ENCODE results near the gene AKAP9.

Gene AKAP9

GRCh38 chr7:92010215-92010614 is 69.6 kb downstream of the AKAP9 start:
- Histone ChIP-seq H4K12ac (ENCODE audit: low read depth, low read length) (no peak overlapping the region), H3K9me3 (ENCODE audit: insufficient read depth, low read depth, low read length) (peaks cover 4% of the 10 kb centered on the region), H3K4ac (ENCODE audit: low read depth, low read length) (no peak overlapping the region), H3K9ac (ENCODE audit: low read length) (no peak overlapping the region), H2BK120ac (ENCODE audit: insufficient read depth, low read length, poor library complexity) (no peak overlapping the region), H3K4me2 (ENCODE audit: low read length) (no peak overlapping the region), H3K23ac (ENCODE audit: low read length) (no peak overlapping the region), H2AK5ac (ENCODE audit: low read length) (no peak overlapping the region), H3K36me3 (ENCODE audit: control insufficient read depth in 1 of 2, insufficient read depth in 2 of 2, low read length in 2 of 2) (peaks cover 3 to 7% of the 10 kb centered on the region in 2 experiments), H2AFZ (ENCODE audit: insufficient read depth, low read length, poor library complexity) (no peak overlapping the region), H3K14ac (ENCODE audit: low read length) (no peak overlapping the region), H2BK12ac (ENCODE audit: low read length) (no peak overlapping the region), H3K4me3 (ENCODE audit: low read depth, low read length) (no peak overlapping the region), H3K18ac (ENCODE audit: low read length) (no peak overlapping the region), H3K79me1 (ENCODE audit: low read length) (no peaks in the 10 kb centered on the region), H3K4me1 (ENCODE audit: control insufficient read depth in 1 of 2, insufficient read depth in 2 of 2, low read length in 2 of 2) (no peaks in the 10 kb centered on the region), H3K27me3 (ENCODE audit: insufficient read depth, low read length) (no peaks in the 10 kb centered on the region), H4K8ac (ENCODE audit: low read depth, low read length) (no peak overlapping the region), H4K91ac (ENCODE audit: low read depth, low read length) (no peak overlapping the region), H3K79me2 (ENCODE audit: control insufficient read depth, insufficient read depth, low read length, poor library complexity) (no peaks in the 10 kb centered on the region), H2BK5ac (ENCODE audit: low read depth, low read length, poor library complexity) (no peak overlapping the region), H3K27ac (ENCODE audit: low read depth, low read length) (no peak overlapping the region)
- DNase-seq: no peak
- WGBS (ENCODE audit: extremely low coverage, insufficient coverage, insufficient read length): no CpG with 5 or more reads among the region's 5 CpGs

- no peak overlapping the region for H2BK120ac ChIP-seq (ENCODE audit: insufficient read depth, low read length, poor library complexity)
Measured at GRCh38 chr7:92013611-92014010, 72.9 kb downstream of the AKAP9 start.

GRCh38 chr7:92020636-92021035 is 80.0 kb downstream of the AKAP9 start:
- no peak overlapping the region for H4K91ac ChIP-seq (ENCODE audit: low read depth, low read length)
- H4K8ac ChIP-seq (ENCODE audit: low read depth, low read length): no peak overlapping the region
- no peaks in the 10 kb centered on the region for H3K27me3 ChIP-seq (ENCODE audit: insufficient read depth, low read length)
- H3K27ac ChIP-seq (ENCODE audit: low read depth, low read length): no peak overlapping the region
- H2BK5ac ChIP-seq (ENCODE audit: low read depth, low read length, poor library complexity): no peak overlapping the region
- H2AK5ac ChIP-seq (ENCODE audit: low read length): no peak overlapping the region
- H2BK12ac ChIP-seq (ENCODE audit: low read length): no peak overlapping the region
- no peak overlapping the region for H3K4ac ChIP-seq (ENCODE audit: low read depth, low read length)
- H2AFZ ChIP-seq (ENCODE audit: insufficient read depth, low read length, poor library complexity): no peak overlapping the region
- no peak overlapping the region for H3K14ac ChIP-seq (ENCODE audit: low read length)
- H3K18ac ChIP-seq (ENCODE audit: low read length): no peak overlapping the region
- no peak overlapping the region for H3K4me2 ChIP-seq (ENCODE audit: low read length)
- no peak for DNase-seq
- H3K79me1 ChIP-seq (ENCODE audit: low read length): no peaks in the 10 kb centered on the region
- no peaks in the 10 kb centered on the region for H3K4me1 ChIP-seq (ENCODE audit: control insufficient read depth in 1 of 2, insufficient read depth in 2 of 2, low read length in 2 of 2)
- no peaks in the 10 kb centered on the region for H3K9me3 ChIP-seq (ENCODE audit: insufficient read depth, low read depth, low read length)
- H2BK120ac ChIP-seq (ENCODE audit: insufficient read depth, low read length, poor library complexity): no peak overlapping the region
- H3K4me3 ChIP-seq (ENCODE audit: low read depth, low read length): no peak overlapping the region
- peaks cover 4 to 7% of the 10 kb centered on the region in 2 experiments for H3K36me3 ChIP-seq (ENCODE audit: control insufficient read depth in 1 of 2, insufficient read depth in 2 of 2, low read length in 2 of 2)
- no peaks in the 10 kb centered on the region for H3K79me2 ChIP-seq (ENCODE audit: control insufficient read depth, insufficient read depth, low read length, poor library complexity)
- H3K23ac ChIP-seq (ENCODE audit: low read length): no peak overlapping the region
- no peak overlapping the region for H3K9ac ChIP-seq (ENCODE audit: low read length)
- H4K12ac ChIP-seq (ENCODE audit: low read depth, low read length): no peak overlapping the region

More at GRCh38 chr7:92013611-92014010, 72.9 kb downstream of the AKAP9 start:
- no peak overlapping the region for H3K23ac ChIP-seq (ENCODE audit: low read length)
- H3K9me3 ChIP-seq (ENCODE audit: insufficient read depth, low read depth, low read length): peaks cover 4% of the 10 kb centered on the region
- no peak overlapping the region for H4K8ac ChIP-seq (ENCODE audit: low read depth, low read length)
- no peak overlapping the region for H2AFZ ChIP-seq (ENCODE audit: insufficient read depth, low read length, poor library complexity)
- no peak overlapping the region for H3K4me2 ChIP-seq (ENCODE audit: low read length)
- no peaks in the 10 kb centered on the region for H3K79me1 ChIP-seq (ENCODE audit: low read length)
- H3K4me1 ChIP-seq (ENCODE audit: control insufficient read depth in 1 of 2, insufficient read depth in 2 of 2, low read length in 2 of 2): no peaks in the 10 kb centered on the region
- no peaks in the 10 kb centered on the region for H3K79me2 ChIP-seq (ENCODE audit: control insufficient read depth, insufficient read depth, low read length, poor library complexity)
- no peak overlapping the region for H3K27ac ChIP-seq (ENCODE audit: low read depth, low read length)
- no peak overlapping the region for H3K18ac ChIP-seq (ENCODE audit: low read length)
- no peak for DNase-seq
- no peak overlapping the region for H2BK12ac ChIP-seq (ENCODE audit: low read length)
- H3K14ac ChIP-seq (ENCODE audit: low read length): no peak overlapping the region
- H3K9ac ChIP-seq (ENCODE audit: low read length): no peak overlapping the region
- no peak overlapping the region for H3K4ac ChIP-seq (ENCODE audit: low read depth, low read length)
- H3K27me3 ChIP-seq (ENCODE audit: insufficient read depth, low read length): no peaks in the 10 kb centered on the region
- no peak overlapping the region for H2BK5ac ChIP-seq (ENCODE audit: low read depth, low read length, poor library complexity)
- no peak overlapping the region for H4K91ac ChIP-seq (ENCODE audit: low read depth, low read length)
- H4K12ac ChIP-seq (ENCODE audit: low read depth, low read length): no peak overlapping the region
- no peak overlapping the region for H3K4me3 ChIP-seq (ENCODE audit: low read depth, low read length)
- peaks cover 4 to 5% of the 10 kb centered on the region in 2 experiments for H3K36me3 ChIP-seq (ENCODE audit: control insufficient read depth in 1 of 2, insufficient read depth in 2 of 2, low read length in 2 of 2)
- no peak overlapping the region for H2AK5ac ChIP-seq (ENCODE audit: low read length)

- H2AK5ac ChIP-seq (ENCODE audit: low read length): no peak overlapping the region
- H3K4me3 ChIP-seq (ENCODE audit: low read depth, low read length): no peak overlapping the region
- no peak overlapping the region for H3K14ac ChIP-seq (ENCODE audit: low read length)
- no peak overlapping the region for H4K91ac ChIP-seq (ENCODE audit: low read depth, low read length)
- peaks cover 12% of the 10 kb centered on the region for H3K9me3 ChIP-seq (ENCODE audit: insufficient read depth, low read depth, low read length)
- H3K23ac ChIP-seq (ENCODE audit: low read length): no peak overlapping the region
- H3K27me3 ChIP-seq (ENCODE audit: insufficient read depth, low read length): no peaks in the 10 kb centered on the region
- peaks cover 21% of the 10 kb centered on the region in 2 experiments for H3K36me3 ChIP-seq (ENCODE audit: control insufficient read depth in 1 of 2, insufficient read depth in 2 of 2, low read length in 2 of 2)
- no peak overlapping the region for H2AFZ ChIP-seq (ENCODE audit: insufficient read depth, low read length, poor library complexity)
- no peak overlapping the region for H3K9ac ChIP-seq (ENCODE audit: low read length)
- no peak for DNase-seq
- H4K12ac ChIP-seq (ENCODE audit: low read depth, low read length): no peak overlapping the region
- no peaks in the 10 kb centered on the region for H3K4me1 ChIP-seq (ENCODE audit: control insufficient read depth in 1 of 2, insufficient read depth in 2 of 2, low read length in 2 of 2)
- no peak overlapping the region for H4K8ac ChIP-seq (ENCODE audit: low read depth, low read length)
- H2BK5ac ChIP-seq (ENCODE audit: low read depth, low read length, poor library complexity): no peak overlapping the region
- no peak overlapping the region for H3K27ac ChIP-seq (ENCODE audit: low read depth, low read length)
- H3K4me2 ChIP-seq (ENCODE audit: low read length): no peak overlapping the region
- H3K79me1 ChIP-seq (ENCODE audit: low read length): no peaks in the 10 kb centered on the region
- no peak overlapping the region for H3K4ac ChIP-seq (ENCODE audit: low read depth, low read length)
- no peak overlapping the region for H2BK12ac ChIP-seq (ENCODE audit: low read length)
- H3K79me2 ChIP-seq (ENCODE audit: control insufficient read depth, insufficient read depth, low read length, poor library complexity): no peaks in the 10 kb centered on the region
- WGBS (ENCODE audit: extremely low coverage, insufficient coverage, insufficient read length): no CpG with 5 or more reads among the region's 3 CpGs
- H2BK120ac ChIP-seq (ENCODE audit: insufficient read depth, low read length, poor library complexity): no peak overlapping the region
- H3K18ac ChIP-seq (ENCODE audit: low read length): no peak overlapping the region
Measured at GRCh38 chr7:92025260-92025659, 84.6 kb downstream of the AKAP9 start.

All from trophoblast cell (in vitro differentiated cells and primary cell).